Ectodermal cell (in vitro differentiated cells): ENCODE data around the gene WDPCP.

Source experiments
- H3K27ac ChIP-seq: 2 replicates; pipeline ENCODE4 v1.7.0; 2013; ENCODE audit warnings: mild to moderate bottlenecking, low read depth, low read length; ENCODE audit not compliant: insufficient read depth, poor library complexity, severe bottlenecking
- H3K27me3 ChIP-seq: 2 replicates; pipeline ENCODE4 v1.7.0; 2013; ENCODE audit warnings: mild to moderate bottlenecking, low read length; ENCODE audit not compliant: insufficient read depth, control insufficient read depth, poor library complexity, severe bottlenecking
- H3K36me3 ChIP-seq: one replicate; pipeline ENCODE4 v1.7.0; 2013; ENCODE audit warnings: low read length; ENCODE audit not compliant: control insufficient read depth, insufficient read depth
- H3K4me1 ChIP-seq: one replicate; pipeline ENCODE4 v1.7.0; 2013; ENCODE audit warnings: low read length; ENCODE audit not compliant: control insufficient read depth, insufficient read depth
- H3K4me3 ChIP-seq: 2 replicates; pipeline ENCODE4 v1.7.0; 2013; ENCODE audit warnings: low read depth, low read length, control low read depth; ENCODE audit not compliant: insufficient read depth
- H3K9me3 ChIP-seq: 2 replicates; pipeline ENCODE4 v1.7.0; 2013; ENCODE audit warnings: mild to moderate bottlenecking, low read length, moderate library complexity; ENCODE audit not compliant: control insufficient read depth
- WGBS, 2 experiments: methylation state at CpG; one replicate each; pipeline ENCODE4 v1.1.7; 2013; ENCODE audit warnings: missing lambda C conversion rate in 2 of 2; 5-methylcytosine and 5-hydroxymethylcytosine counted together

WDPCP gene

GRCh38 chr2:63545023-63545422, 43.3 kb downstream of the WDPCP start:
- no peak overlapping the region for H3K27ac ChIP-seq
- no peaks in the 10 kb centered on the region for H3K4me1 ChIP-seq
- no peaks in the 10 kb centered on the region for H3K9me3 ChIP-seq
- H3K27me3 ChIP-seq: no peaks in the 10 kb centered on the region
- WGBS, 2 experiments: 87 to 93% methylated on average over 2 of the region's 2 CpGs
- H3K4me3 ChIP-seq: no peak overlapping the region
- no peaks in the 10 kb centered on the region for H3K36me3 ChIP-seq

GRCh38 chr2:63544017-63544627, 44.2 kb downstream of the WDPCP start:
- WGBS, 2 experiments: 100% methylated on average over 1 of the region's 1 CpG
- no peak overlapping the region for H3K27ac ChIP-seq

GRCh38 chr2:63539416-63540162, 48.7 kb downstream of the WDPCP start:
- Histone ChIP-seq H3K36me3 (no peaks in the 10 kb centered on the region), H3K4me1 (no peaks in the 10 kb centered on the region), H3K27ac (no peak overlapping the region), H3K27me3 (no peaks in the 10 kb centered on the region), H3K4me3 (no peak overlapping the region), H3K9me3 (no peaks in the 10 kb centered on the region)
- WGBS, 2 experiments: 87 to 94% methylated on average over 4 of the region's 6 CpGs

More at GRCh38 chr2:63544017-63544627, 44.2 kb downstream of the WDPCP start:
- Histone ChIP-seq H3K9me3 (no peaks in the 10 kb centered on the region), H3K36me3 (no peaks in the 10 kb centered on the region), H3K4me1 (no peaks in the 10 kb centered on the region), H3K27me3 (no peaks in the 10 kb centered on the region), H3K4me3 (no peak overlapping the region)

- H3K27me3 ChIP-seq: no peaks in the 10 kb centered on the region
- H3K4me1 ChIP-seq: no peaks in the 10 kb centered on the region
- no peak overlapping the region for H3K27ac ChIP-seq
- H3K9me3 ChIP-seq: no peaks in the 10 kb centered on the region
- no peaks in the 10 kb centered on the region for H3K36me3 ChIP-seq
- no peak overlapping the region for H3K4me3 ChIP-seq
These were observed 49.9 kb downstream of the WDPCP start for GRCh38 chr2:63538390-63538789.

GRCh38 chr2:63537306-63537705, 51.0 kb downstream of the WDPCP start:
- 94 to 98% methylated on average over 2 of the region's 2 CpGs for WGBS, 2 experiments
- Histone ChIP-seq H3K36me3 (no peaks in the 10 kb centered on the region), H3K9me3 (no peaks in the 10 kb centered on the region), H3K4me3 (no peak overlapping the region), H3K27ac (no peak overlapping the region), H3K4me1 (no peaks in the 10 kb centered on the region), H3K27me3 (no peaks in the 10 kb centered on the region)

DNA sequence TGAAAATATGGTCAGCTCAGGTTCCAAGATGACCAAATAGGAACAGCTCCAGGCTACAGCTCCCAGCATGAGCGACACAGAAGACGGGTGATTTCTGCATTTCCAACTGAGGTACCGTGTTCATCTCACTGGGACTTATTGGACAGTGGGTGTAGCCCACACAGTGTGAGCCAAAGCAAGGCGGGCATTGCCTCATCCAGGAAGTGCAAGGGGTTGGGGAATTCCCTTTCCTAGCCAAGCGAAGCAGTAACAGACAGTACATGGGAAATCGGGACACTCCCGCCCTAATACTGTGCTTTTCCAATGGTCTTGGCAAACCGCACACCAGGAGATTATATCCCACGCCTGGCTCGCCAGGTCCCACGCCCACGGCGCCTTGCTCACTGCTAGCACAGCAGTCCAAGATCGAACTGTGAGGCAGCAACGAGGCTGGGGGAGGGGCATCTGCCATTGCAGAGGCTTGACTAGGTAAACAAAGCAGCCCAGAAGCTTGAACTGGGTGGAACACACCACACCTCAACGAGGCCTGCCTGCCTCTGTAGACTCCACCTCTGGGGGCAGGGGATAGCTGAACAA, 57.5 kb downstream of the WDPCP start:
- no peaks in the 10 kb centered on the region for H3K36me3 ChIP-seq
- WGBS, 2 experiments: 90 to 92% methylated on average over 16 of the region's 16 CpGs
- no peak overlapping the region for H3K4me3 ChIP-seq

GRCh38 chr2:63525905-63526304, 62.4 kb downstream of the WDPCP start:
- H3K4me1 ChIP-seq: no peaks in the 10 kb centered on the region
- no peak overlapping the region for H3K4me3 ChIP-seq
- WGBS, 2 experiments: 90 to 92% methylated on average over 3 of the region's 3 CpGs
- no peak overlapping the region for H3K27ac ChIP-seq
- H3K9me3 ChIP-seq: no peaks in the 10 kb centered on the region
- H3K27me3 ChIP-seq: no peaks in the 10 kb centered on the region
- H3K36me3 ChIP-seq: no peaks in the 10 kb centered on the region

More for the DNA sequence above, 57.5 kb downstream of the WDPCP start:
- Histone ChIP-seq H3K4me1 (no peaks in the 10 kb centered on the region), H3K9me3 (no peaks in the 10 kb centered on the region), H3K27me3 (no peaks in the 10 kb centered on the region), H3K27ac (no peak overlapping the region)

- Histone ChIP-seq H3K27me3 (no peaks in the 10 kb centered on the region), H3K27ac (no peak overlapping the region), H3K9me3 (no peaks in the 10 kb centered on the region), H3K4me3 (no peak overlapping the region), H3K36me3 (no peaks in the 10 kb centered on the region), H3K4me1 (no peaks in the 10 kb centered on the region)
- WGBS, 2 experiments: 84 to 95% methylated on average over 1 of the region's 1 CpG
These were observed 65.3 kb downstream of the WDPCP start for GRCh38 chr2:63522950-63523349.

GRCh38 chr2:63520793-63521192, 67.5 kb downstream of the WDPCP start:
- no peak overlapping the region for H3K27ac ChIP-seq
- H3K27me3 ChIP-seq: no peaks in the 10 kb centered on the region
- WGBS, 2 experiments: 96 to 100% methylated on average over 1 of the region's 1 CpG
- no peaks in the 10 kb centered on the region for H3K4me1 ChIP-seq
- H3K36me3 ChIP-seq: no peaks in the 10 kb centered on the region
- no peak overlapping the region for H3K4me3 ChIP-seq
- no peaks in the 10 kb centered on the region for H3K9me3 ChIP-seq

DNA sequence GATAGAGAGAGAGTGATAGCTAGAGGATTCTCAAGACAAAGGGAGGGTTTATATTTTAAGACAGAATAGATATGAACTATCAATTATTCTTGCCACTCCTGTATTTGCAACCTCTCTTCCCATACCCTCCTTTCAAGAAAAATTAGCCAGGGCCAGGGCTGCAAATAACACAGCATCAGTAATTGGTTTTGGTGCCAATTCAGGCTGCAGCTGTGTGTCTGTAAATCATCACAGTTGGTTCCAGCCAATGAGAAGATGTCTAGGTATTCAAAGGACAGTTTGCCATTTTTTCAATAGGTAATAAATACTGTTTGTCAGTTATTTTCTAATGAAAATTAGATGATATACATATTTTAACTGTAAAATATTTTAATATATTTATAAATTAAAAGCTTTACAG, 73.5 kb downstream of the WDPCP start:
- no peaks in the 10 kb centered on the region for H3K27me3 ChIP-seq
- H3K4me1 ChIP-seq: no peaks in the 10 kb centered on the region
- no peak overlapping the region for H3K27ac ChIP-seq
- H3K9me3 ChIP-seq: no peaks in the 10 kb centered on the region
- H3K36me3 ChIP-seq: no peaks in the 10 kb centered on the region
- no peak overlapping the region for H3K4me3 ChIP-seq
